Panc1 (cell line): ENCODE results near the gene ATIC.

ENCODE experiments used
- POLR2AphosphoS5 ChIP-seq: IDR thresholded peaks from 2 replicates; pipeline ENCODE4 v1.6.1; 2012; ENCODE audit warnings: mild to moderate bottlenecking, low read depth, low read length, moderate library complexity
- SIN3A ChIP-seq: IDR thresholded peaks from 2 replicates; pipeline ENCODE4 v1.6.1; 2012; ENCODE audit warnings: low read depth, mild to moderate bottlenecking, low read length, moderate library complexity, borderline replicate concordance; ENCODE audit not compliant: insufficient read depth
- TCF7L2 ChIP-seq: IDR thresholded peaks from 2 replicates; pipeline ENCODE4 v1.6.1; 2011; ENCODE audit warnings: mild to moderate bottlenecking, low read depth, low read length, inconsistent platforms
- TF ChIP-seq, protein P1 (sequence below): fragments of 450-650 bp; IDR thresholded peaks from 2 replicates; pipeline ENCODE4 v1.5.1; 2017; ENCODE audit warnings: mild to moderate bottlenecking
- TF ChIP-seq, protein P2 (sequence below), 2 experiments: IDR thresholded peaks; 2 replicates each; pipeline ENCODE4 v1.6.1; 2011 to 2012; ENCODE audit warnings: low read depth in 2 of 2, control low read depth in 1 of 2, low read length in 1 of 2, mild to moderate bottlenecking in 1 of 2, moderate library complexity in 1 of 2; ENCODE audit not compliant: insufficient read depth in 1 of 2

DNA sequence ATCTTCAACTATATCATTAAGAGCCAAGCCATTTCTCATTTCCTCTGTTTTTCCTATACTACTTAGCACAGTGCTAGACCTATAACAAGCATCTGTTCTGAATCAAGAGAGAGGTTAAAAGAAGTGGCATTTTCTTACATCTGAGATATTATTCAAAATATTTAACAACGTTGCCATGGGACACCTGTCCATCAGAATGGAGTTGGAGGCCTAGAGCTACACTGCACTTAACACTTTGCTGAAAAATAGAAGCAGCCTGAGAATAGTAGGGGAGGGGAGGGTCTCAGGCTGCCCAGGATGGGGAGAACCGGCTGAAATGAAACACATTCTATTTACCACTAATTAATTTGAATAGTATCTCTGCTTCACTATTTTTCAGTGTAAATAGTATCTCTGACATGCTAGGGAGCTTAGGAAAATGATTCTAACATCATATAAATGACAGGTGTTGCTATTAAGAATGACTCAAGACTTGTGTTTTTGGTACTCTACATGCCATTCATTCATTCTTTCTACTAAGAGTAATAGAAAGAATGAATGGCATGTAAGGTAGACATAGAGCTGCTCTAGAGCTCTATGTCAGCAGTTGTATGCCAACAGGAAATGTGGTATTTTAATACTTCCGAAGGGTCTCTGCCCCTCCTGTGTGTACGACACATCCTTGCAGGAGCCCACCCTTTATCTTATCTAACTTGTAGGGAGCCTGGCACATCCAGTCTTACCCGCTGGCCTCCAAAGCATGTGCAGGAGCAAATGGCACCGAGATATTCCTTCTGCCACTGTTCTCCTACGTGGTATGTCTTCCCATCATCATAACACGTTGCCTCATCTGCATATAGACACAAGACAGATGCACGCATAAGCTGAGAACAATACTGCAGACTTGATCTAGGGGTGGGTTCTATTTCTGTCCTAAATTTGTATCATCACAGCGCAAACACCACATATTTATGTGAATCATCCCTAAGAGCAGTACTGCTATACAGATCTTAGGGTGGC lies 52.6 kb downstream of the ATIC start:
- TF ChIP-seq, protein P1, sequence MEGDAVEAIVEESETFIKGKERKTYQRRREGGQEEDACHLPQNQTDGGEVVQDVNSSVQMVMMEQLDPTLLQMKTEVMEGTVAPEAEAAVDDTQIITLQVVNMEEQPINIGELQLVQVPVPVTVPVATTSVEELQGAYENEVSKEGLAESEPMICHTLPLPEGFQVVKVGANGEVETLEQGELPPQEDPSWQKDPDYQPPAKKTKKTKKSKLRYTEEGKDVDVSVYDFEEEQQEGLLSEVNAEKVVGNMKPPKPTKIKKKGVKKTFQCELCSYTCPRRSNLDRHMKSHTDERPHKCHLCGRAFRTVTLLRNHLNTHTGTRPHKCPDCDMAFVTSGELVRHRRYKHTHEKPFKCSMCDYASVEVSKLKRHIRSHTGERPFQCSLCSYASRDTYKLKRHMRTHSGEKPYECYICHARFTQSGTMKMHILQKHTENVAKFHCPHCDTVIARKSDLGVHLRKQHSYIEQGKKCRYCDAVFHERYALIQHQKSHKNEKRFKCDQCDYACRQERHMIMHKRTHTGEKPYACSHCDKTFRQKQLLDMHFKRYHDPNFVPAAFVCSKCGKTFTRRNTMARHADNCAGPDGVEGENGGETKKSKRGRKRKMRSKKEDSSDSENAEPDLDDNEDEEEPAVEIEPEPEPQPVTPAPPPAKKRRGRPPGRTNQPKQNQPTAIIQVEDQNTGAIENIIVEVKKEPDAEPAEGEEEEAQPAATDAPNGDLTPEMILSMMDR = no peak
- TF ChIP-seq POLR2AphosphoS5 (no peak), TCF7L2 (no peak), SIN3A (no peak)
- TF ChIP-seq, protein P2, sequence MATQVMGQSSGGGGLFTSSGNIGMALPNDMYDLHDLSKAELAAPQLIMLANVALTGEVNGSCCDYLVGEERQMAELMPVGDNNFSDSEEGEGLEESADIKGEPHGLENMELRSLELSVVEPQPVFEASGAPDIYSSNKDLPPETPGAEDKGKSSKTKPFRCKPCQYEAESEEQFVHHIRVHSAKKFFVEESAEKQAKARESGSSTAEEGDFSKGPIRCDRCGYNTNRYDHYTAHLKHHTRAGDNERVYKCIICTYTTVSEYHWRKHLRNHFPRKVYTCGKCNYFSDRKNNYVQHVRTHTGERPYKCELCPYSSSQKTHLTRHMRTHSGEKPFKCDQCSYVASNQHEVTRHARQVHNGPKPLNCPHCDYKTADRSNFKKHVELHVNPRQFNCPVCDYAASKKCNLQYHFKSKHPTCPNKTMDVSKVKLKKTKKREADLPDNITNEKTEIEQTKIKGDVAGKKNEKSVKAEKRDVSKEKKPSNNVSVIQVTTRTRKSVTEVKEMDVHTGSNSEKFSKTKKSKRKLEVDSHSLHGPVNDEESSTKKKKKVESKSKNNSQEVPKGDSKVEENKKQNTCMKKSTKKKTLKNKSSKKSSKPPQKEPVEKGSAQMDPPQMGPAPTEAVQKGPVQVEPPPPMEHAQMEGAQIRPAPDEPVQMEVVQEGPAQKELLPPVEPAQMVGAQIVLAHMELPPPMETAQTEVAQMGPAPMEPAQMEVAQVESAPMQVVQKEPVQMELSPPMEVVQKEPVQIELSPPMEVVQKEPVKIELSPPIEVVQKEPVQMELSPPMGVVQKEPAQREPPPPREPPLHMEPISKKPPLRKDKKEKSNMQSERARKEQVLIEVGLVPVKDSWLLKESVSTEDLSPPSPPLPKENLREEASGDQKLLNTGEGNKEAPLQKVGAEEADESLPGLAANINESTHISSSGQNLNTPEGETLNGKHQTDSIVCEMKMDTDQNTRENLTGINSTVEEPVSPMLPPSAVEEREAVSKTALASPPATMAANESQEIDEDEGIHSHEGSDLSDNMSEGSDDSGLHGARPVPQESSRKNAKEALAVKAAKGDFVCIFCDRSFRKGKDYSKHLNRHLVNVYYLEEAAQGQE (IDR thresholded peaks at IDR 0.05; ENCODE audit: insufficient read depth in 1 of 2, low read depth in 2 of 2, low read length in 1 of 2) = no peak
